HL-60 (cell line): Measurements from ENCODE around the gene XYLT1.

Source experiments
- DNase-seq, 2 experiments: peaks; one replicate each; pipeline ENCODE4 v3.0.0-alpha.2; 2010 to 2020; ENCODE audit warnings: low read depth in 1 of 2, low spot score in 1 of 2
- H3K27ac ChIP-seq: fragments of 250-450 bp; sonication (Bioruptor Pico); replicated peaks from 2 replicates; pipeline ENCODE4 v1.5.1; 2020; ENCODE audit warnings: mild to moderate bottlenecking, moderate library complexity
- H3K27me3 ChIP-seq: fragments of 250-450 bp; sonication (Bioruptor Pico); 2 replicates; pipeline ENCODE4 v1.5.1; 2021; ENCODE audit warnings: mild to moderate bottlenecking, moderate library complexity; ENCODE audit not compliant: insufficient read depth, poor library complexity, severe bottlenecking
- H3K4me3 ChIP-seq: replicated peaks from 2 replicates; pipeline ENCODE4 v1.5.1; 2011; ENCODE audit warnings: mild to moderate bottlenecking, control low read depth, low read length; ENCODE audit not compliant: insufficient read depth
- CTCF ChIP-seq: IDR thresholded peaks from one replicate; pipeline ENCODE4 v1.5.1; 2011; ENCODE audit warnings: low read length, control low read depth, inconsistent platforms; ENCODE audit not compliant: insufficient read depth
- GABPA ChIP-seq: IDR thresholded peaks from 2 replicates; pipeline ENCODE4 v1.6.1; 2012; ENCODE audit warnings: low read depth
- POLR2AphosphoS5 ChIP-seq: IDR thresholded peaks from 2 replicates; pipeline ENCODE4 v1.6.1; 2012; ENCODE audit warnings: low read depth
- REST ChIP-seq: IDR thresholded peaks from 2 replicates; pipeline ENCODE4 v1.6.1; 2012; ENCODE audit warnings: low read depth; ENCODE audit not compliant: insufficient replicate concordance
- SPI1 ChIP-seq: IDR thresholded peaks from 2 replicates; pipeline ENCODE4 v1.6.1; 2012; ENCODE audit warnings: low read depth, mild to moderate bottlenecking, borderline replicate concordance

The XYLT1 gene

GRCh38 chr16:17232487-17232886 lies 238.3 kb downstream of the XYLT1 start:
- Histone ChIP-seq H3K27me3 (no peaks in the 10 kb centered on the region), H3K4me3 (no peak overlapping the region), H3K27ac (no peak overlapping the region)
- no peak for TF ChIP-seq REST
- TF ChIP-seq CTCF, result no peak
- no peak for TF ChIP-seq SPI1
- no peak for TF ChIP-seq GABPA
- no peak for TF ChIP-seq POLR2AphosphoS5
- no peak for DNase-seq

GRCh38 chr16:17231972-17232371 lies 238.8 kb downstream of the XYLT1 start:
- TF ChIP-seq REST (no peak), GABPA (no peak), POLR2AphosphoS5 (no peak), CTCF (no peak), SPI1 (no peak)
- no peaks in the 10 kb centered on the region for H3K27me3 ChIP-seq
- DNase-seq, result no peak
- H3K27ac ChIP-seq, result no peak overlapping the region
- no peak overlapping the region for H3K4me3 ChIP-seq

- Histone ChIP-seq H3K27ac (no peak overlapping the region), H3K4me3 (no peak overlapping the region), H3K27me3 (no peaks in the 10 kb centered on the region)
- TF ChIP-seq CTCF (no peak), POLR2AphosphoS5 (no peak), REST (no peak), SPI1 (no peak), GABPA (no peak)
- DNase-seq, result peak in 1 of 2 experiments; percentile 13
These were observed 239.7 kb downstream of the XYLT1 start for GRCh38 chr16:17230932-17231581.
